Gastrocnemius medialis (tissue), 4 donors: Measurements from ENCODE around the gene COL27A1.

Source experiments
- POLR2A ChIP-seq, 2 donors: fragments of 450-650 bp; IDR thresholded peaks; one replicate each; pipeline ENCODE4 v1.6.1; 2017; ENCODE audit warnings: antibody characterized with exemption in 2 of 2, mild to moderate bottlenecking in 2 of 2, moderate library complexity in 2 of 2
- TF ChIP-seq, protein P1 (sequence below), 5 experiments: fragments of 450-650 bp in 3 of 5; fragments of 200-600 bp in 2 of 5; sonication (generic) in 2 of 5; IDR thresholded peaks in 4 of 5; conservative IDR thresholded peaks in 1 of 5; 1 replicate in 4 of 5; 2 replicates in 1 of 5; pipeline ENCODE4 v1.5.1; 2016 to 2019; ENCODE audit warnings: antibody characterized with exemption in 5 of 5, mild to moderate bottlenecking in 3 of 5, moderate library complexity in 3 of 5

DNA sequence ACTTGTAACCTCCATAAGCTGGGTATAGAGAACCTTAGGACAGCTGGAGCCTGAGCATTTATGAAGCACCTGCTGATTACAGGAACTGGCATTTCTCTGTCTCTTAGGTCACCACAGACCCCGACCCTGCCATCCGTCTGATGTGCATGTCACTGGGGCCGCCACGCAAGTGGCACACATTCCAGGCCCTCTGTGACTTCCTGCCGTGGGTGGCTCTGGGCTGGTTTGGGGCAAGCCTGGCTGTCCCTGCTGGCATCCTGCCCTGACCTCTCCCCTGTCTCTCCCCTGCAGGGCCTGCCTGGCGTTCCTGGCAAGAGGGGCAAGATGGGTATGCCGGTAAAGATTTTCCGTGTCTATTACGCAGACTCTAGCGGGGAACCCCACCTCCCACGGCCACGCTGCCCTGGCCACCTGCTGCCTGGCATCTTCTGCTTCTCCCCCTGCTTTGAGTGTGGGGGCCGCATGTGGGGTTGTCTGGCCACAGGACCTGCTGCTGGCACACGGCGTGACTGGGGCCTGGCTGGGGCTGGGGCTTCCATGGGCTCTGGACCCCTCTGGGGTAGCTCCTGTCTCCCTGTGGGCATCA, 55.4 kb downstream of the COL27A1 start:
- TF ChIP-seq, protein P1, sequence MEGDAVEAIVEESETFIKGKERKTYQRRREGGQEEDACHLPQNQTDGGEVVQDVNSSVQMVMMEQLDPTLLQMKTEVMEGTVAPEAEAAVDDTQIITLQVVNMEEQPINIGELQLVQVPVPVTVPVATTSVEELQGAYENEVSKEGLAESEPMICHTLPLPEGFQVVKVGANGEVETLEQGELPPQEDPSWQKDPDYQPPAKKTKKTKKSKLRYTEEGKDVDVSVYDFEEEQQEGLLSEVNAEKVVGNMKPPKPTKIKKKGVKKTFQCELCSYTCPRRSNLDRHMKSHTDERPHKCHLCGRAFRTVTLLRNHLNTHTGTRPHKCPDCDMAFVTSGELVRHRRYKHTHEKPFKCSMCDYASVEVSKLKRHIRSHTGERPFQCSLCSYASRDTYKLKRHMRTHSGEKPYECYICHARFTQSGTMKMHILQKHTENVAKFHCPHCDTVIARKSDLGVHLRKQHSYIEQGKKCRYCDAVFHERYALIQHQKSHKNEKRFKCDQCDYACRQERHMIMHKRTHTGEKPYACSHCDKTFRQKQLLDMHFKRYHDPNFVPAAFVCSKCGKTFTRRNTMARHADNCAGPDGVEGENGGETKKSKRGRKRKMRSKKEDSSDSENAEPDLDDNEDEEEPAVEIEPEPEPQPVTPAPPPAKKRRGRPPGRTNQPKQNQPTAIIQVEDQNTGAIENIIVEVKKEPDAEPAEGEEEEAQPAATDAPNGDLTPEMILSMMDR (IDR thresholded peaks at IDR 0.05 in 4 of 5, conservative IDR thresholded peaks at IDR 0.05 in 1 of 5), result no peak
- no peak for TF ChIP-seq POLR2A (IDR thresholded peaks at IDR 0.05)
